Nucleus accumbens (tissue), 56 donors: ENCODE results near the gene GPI.
"Not testable (repeated sequence)": the region's sequence is repeated elsewhere in the genome, so short reads cannot be mapped to it uniquely, and the experiment has no call there.

Experiments used
- DNase-seq, 56 donors: peaks; one replicate each; lab custom pipeline; 2025; lab: John Stamatoyannopoulos, UW

The GPI gene

GRCh38 chr19:34366738-34367623, 2.0 kb downstream of the GPI start:
- DNase-seq, result no peak

- peak in 1 of 56 donors; percentile 8 for DNase-seq
Measured at GRCh38 chr19:34367624-34367957, 2.6 kb downstream of the GPI start.

GRCh38 chr19:34368338-34368737, 3.3 kb downstream of the GPI start:
- no peak for DNase-seq

GRCh38 chr19:34369166-34369565, 4.2 kb downstream of the GPI start:
- not testable (repeated sequence) for DNase-seq

GRCh38 chr19:34370117-34370516, 5.1 kb downstream of the GPI start:
- DNase-seq, result no peak

GRCh38 chr19:34370983-34371382, 6.0 kb downstream of the GPI start:
- no peak for DNase-seq

GRCh38 chr19:34373601-34374288, 8.7 kb downstream of the GPI start:
- no peak for DNase-seq

GRCh38 chr19:34375598-34375997, 10.6 kb downstream of the GPI start:
- DNase-seq, result no peak

- DNase-seq, result no peak
Measured at GRCh38 chr19:34380639-34381241, 15.7 kb downstream of the GPI start.

- DNase-seq, result no peak
Measured at GRCh38 chr19:34381399-34382251, 16.6 kb downstream of the GPI start.

- DNase-seq, result no peak
Measured at GRCh38 chr19:34382471-34382870, 17.5 kb downstream of the GPI start.

GRCh38 chr19:34383599-34383998, 18.6 kb downstream of the GPI start:
- no peak for DNase-seq

- no peak for DNase-seq
Measured at GRCh38 chr19:34386645-34387445, 21.8 kb downstream of the GPI start.

GRCh38 chr19:34387446-34387810, 22.4 kb downstream of the GPI start:
- no peak for DNase-seq

GRCh38 chr19:34388745-34389144, 23.7 kb downstream of the GPI start:
- not testable (repeated sequence) for DNase-seq

GRCh38 chr19:34391813-34392212, 26.8 kb downstream of the GPI start:
- DNase-seq, result no peak

- no peak for DNase-seq
Measured at GRCh38 chr19:34393031-34393430, 28.0 kb downstream of the GPI start.

GRCh38 chr19:34393629-34394028, 28.6 kb downstream of the GPI start:
- no peak for DNase-seq

GRCh38 chr19:34397853-34398252, 32.9 kb downstream of the GPI start:
- DNase-seq, result no peak

GRCh38 chr19:34399886-34400285, 34.9 kb downstream of the GPI start:
- DNase-seq, result no peak
